Retina (tissue), 1 donor: ENCODE data around the gene OR4M2.
"Not testable (repeated sequence)": the region's sequence is repeated elsewhere in the genome, so short reads cannot be mapped to it uniquely, and the experiment has no call there.

ENCODE experiments used
- DNase-seq: peaks from one replicate; pipeline ENCODE4 v3.0.0-alpha.2; 2016

Gene OR4M2, protein sequence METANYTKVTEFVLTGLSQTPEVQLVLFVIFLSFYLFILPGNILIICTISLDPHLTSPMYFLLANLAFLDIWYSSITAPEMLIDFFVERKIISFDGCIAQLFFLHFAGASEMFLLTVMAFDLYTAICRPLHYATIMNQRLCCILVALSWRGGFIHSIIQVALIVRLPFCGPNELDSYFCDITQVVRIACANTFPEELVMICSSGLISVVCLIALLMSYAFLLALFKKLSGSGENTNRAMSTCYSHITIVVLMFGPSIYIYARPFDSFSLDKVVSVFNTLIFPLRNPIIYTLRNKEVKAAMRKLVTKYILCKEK

DNA sequence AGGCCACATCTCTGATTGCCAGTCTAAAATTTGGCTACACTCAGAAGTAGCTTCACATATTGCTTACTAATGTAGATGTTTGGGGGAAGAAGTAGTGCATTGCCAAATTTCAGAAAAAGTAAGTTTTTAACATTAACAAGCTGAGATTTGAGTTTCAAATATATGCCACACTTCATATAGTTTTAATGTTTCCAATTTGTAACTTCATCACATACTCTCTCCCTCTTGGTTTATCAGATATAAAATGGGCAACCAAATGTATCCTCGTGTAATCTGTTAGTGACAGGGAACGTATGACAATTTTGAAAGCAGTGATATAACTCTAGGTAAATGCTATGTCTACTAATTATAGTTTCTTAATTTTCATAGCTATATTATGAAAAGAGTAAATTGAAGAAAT lies at the start of gene OR4M2:
OR4M2 (plus strand) TSS at position 301 of the 400 bp plus-strand sequence; CDS start at position 399, 98 bp downstream.
- DNase-seq = not testable (repeated sequence)

DNA sequence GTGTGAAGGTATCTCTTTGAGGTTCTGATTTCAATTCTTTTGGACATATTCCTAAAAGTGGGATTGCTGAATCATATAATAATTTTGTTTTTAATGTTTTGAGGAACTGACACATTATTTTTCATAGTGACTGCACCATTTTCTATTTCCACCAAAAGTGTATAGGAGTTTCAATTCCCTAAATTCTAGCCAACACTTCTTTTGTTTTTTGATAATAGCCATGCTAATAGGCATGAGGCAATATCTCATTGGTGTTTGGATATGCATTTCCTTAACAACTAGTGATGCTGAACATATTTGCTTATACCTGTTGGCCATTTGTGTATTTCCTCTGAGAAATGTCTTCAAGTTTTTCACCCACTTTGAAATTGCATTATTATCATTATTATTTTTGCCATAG lies 11.1 kb upstream of the OR4M2 start:
- not testable (repeated sequence) for DNase-seq

DNA sequence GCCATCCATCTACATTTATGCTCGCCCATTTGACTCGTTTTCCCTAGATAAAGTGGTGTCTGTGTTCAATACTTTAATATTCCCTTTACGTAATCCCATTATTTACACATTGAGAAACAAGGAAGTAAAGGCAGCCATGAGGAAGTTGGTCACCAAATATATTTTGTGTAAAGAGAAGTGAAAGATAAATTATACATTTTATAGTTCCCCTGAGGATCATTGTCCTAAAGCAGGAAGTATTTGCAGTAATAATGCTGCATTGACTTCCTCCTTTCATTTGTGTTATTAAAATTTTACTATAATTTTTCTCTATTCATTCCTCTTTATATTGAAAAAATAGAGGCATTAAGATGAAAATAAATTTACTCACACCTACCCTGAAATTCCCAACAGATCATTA lies 1.1 kb downstream of the OR4M2 start:
- not testable (repeated sequence) for DNase-seq

DNA sequence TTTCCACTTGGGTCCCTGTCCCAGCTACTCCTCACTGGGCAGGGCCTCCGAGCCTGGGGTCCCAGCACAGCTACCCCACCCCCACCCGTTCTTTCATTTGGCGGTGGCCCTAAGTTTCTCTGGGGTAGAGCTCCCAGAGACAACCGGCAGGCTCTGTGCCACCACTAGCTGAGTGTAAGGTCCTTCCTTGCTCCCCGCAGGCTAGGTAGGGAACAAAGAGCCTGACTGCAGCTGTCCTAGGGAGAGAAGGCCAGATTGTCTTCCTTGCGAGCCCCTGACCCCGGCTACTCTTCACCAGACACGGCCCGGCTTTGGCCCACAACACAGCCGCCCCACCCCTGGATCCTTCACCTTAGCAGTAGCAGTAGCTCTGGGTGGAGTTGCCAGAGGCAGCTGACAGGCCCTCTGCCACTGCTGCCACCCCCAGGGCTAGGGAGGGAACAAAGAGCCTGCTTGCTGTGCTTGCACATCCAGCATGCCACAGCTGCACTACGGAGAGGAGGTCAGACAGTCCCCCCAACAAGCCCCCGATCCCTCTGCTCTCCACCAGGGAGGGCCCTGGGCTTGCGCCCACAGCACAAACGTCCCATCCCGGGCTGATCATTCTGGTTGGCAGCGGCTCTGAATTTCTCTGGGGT lies 18.4 kb downstream of the OR4M2 start:
- not testable (repeated sequence) for DNase-seq

DNA sequence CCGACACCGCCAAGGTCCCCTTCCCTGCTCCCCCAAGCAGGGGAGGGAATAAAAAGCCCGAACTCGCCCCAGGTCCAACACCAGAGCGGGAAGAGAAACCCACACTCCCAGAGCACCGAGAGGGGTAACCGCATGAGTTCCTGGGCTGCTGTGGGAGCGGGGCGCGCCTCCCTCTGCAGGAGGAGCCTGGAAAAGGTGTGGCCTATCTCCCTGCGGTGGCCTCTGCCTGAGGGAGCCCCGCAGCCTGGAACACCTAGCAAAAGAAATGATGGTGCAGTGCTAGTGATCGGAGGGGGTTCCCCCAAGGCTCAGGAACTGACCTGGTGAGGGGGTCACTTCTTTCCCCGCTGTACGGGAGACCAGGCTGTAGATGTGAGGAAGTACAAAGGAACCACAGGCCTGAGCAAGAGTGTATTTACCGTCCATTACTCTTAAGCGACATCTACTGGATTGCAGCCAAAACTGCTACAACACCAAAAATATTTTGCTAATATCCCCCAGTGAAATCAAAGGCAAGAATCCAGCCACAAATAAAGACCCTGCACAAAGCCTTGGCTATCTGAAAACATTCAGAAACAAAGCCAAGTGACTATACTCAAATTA lies 19.1 kb downstream of the OR4M2 start:
- not testable (repeated sequence) for DNase-seq

DNA sequence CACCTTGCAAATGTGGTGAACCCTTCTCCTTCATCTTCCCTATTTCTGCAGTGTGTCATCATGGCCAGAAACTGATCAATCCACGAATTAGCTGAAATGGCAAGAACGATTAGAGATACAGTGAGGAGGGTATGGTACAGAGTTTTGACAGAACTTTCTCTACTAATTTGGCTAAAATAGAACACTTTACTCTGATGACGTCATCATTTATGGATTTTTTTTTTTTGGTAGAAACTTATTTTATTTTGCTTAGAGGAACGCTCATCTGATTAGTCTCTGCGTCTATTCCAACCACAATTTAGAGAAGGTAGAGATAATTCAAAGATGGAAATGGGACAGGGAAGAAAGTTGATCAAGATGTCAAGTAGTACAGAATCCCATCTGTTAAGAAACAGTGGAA lies 41.7 kb downstream of the OR4M2 start:
- DNase-seq = not testable (repeated sequence)
